Measurements from ENCODE around the gene NPHP4. TPM values are rescaled to one million over a fixed set of nuclear protein-coding genes. Genes with fewer than 3 reads are reported as not detected.

NPHP4 gene
- polyA plus RNA-seq, 3 donors from 2014 or later, result 0.59 to 1.4 (median 1.00) TPM

DNA sequence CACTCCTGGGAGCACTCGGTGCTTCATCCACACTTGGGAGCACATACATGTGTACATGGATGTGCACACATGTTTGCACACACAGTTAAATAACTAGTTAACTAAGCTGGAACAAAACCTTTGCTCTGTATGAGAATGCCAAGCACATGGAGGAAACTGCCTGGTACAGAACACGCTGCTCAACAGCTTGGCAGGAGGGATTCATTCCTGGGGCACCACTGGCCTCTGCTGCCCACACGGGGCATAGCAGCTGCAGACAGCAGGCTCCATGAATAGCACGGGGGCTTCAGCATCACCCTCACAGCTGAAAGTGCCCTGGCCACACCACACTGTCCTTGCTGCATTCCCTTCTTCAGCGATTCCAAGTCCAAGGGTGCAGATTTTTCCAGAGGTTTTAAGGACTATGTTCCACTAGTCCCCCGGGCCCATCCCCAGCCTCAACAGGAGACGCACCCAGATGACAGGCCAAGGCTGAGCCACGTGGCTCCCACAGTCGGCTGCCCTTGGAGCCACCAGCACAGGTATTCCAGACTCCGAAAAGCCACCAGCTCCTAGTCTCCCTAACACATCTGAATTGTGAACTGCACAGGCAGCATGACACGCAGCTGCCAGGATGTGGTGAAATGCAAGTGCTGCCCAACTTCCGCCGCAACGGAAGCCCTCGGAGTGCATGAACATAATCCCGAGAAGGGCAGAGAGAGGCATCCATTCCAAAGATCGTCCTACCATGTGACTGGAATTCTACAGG, 16.9 kb downstream of the NPHP4 start:
- peaks cover 0 to 8% of the 10 kb centered on the region in 2 donors for H3K4me1 Mint-ChIP-seq
- peak; percentile 25 to 43 (median 37) for DNase-seq
- H3K27me3 Mint-ChIP-seq (ENCODE audit: low read depth in 3 of 3), result peaks cover 8 to 21% (median 9%) of the 10 kb centered on the region in 3 donors
- H3K36me3 Mint-ChIP-seq, result peaks cover 0 to 5% (median 0%) of the 10 kb centered on the region in 3 donors
- peak overlapping the region in 3 of 5 donors; percentile 50 to 67 (median 53) for H3K4me3 Mint-ChIP-seq
- H3K27ac Mint-ChIP-seq, result peak overlapping the region in 1 of 6 donors; percentile 32
- H3K9me3 Mint-ChIP-seq, result no peaks in the 10 kb centered on the region

- H3K4me1 Mint-ChIP-seq, result peaks cover 0 to 5% of the 10 kb centered on the region in 2 donors
- no peak overlapping the region for H3K27ac Mint-ChIP-seq
- peaks cover 8 to 21% (median 9%) of the 10 kb centered on the region in 3 donors for H3K27me3 Mint-ChIP-seq (ENCODE audit: low read depth in 3 of 3)
- no peak overlapping the region for H3K4me3 Mint-ChIP-seq
- peaks cover 0 to 8% (median 0%) of the 10 kb centered on the region in 3 donors for H3K36me3 Mint-ChIP-seq
- DNase-seq, result no peak
- no peaks in the 10 kb centered on the region for H3K9me3 Mint-ChIP-seq
Measured at GRCh38 chr1:5974631-5975030, 17.6 kb downstream of the NPHP4 start.

DNA sequence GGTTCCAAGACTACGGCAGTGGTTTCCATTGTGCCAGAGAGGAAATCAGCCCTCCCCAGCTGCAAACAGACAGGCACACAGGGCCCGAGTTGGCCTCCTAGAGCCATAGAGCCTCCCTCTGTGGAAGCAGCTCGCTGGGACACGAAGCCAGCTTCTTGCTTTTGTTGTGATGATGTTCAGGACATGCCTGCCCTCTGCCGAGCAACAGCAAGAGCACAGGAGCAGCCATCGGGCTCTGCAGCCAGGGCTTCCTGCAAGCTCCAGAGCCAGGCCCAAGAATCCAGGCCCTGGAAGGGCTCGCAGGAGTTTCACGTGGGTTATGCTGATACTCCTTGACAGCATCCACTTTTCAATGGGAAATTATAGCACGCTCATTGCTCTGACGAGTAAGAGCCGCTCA, 18.5 kb downstream of the NPHP4 start:
- DNase-seq, result no peak
- peaks cover 8 to 19% (median 8%) of the 10 kb centered on the region in 3 donors for H3K27me3 Mint-ChIP-seq (ENCODE audit: low read depth in 3 of 3)
- H3K27ac Mint-ChIP-seq, result no peak overlapping the region
- peaks cover 0 to 5% of the 10 kb centered on the region in 2 donors for H3K4me1 Mint-ChIP-seq
- no peaks in the 10 kb centered on the region for H3K9me3 Mint-ChIP-seq
- no peak overlapping the region for H3K4me3 Mint-ChIP-seq
- peaks cover 0 to 12% (median 0%) of the 10 kb centered on the region in 3 donors for H3K36me3 Mint-ChIP-seq

DNA sequence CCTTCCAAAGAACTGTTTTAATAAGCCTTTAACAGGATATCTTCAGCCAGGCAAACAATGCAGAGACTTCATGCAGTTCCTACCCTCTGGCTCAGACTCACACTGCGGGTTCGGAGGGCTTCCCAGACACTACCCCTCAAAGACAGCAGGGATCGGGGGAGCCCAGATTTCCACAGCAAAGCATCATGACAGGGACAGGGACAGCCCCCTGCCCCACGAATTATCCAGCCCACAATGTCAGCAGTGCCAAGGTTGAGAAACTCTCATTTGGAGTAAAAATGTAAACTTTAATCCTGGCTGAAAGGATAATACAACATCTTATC, 20.1 kb downstream of the NPHP4 start:
- no peak overlapping the region for H3K4me3 Mint-ChIP-seq
- no peak overlapping the region for H3K27ac Mint-ChIP-seq
- peaks cover 0 to 12% (median 0%) of the 10 kb centered on the region in 3 donors for H3K36me3 Mint-ChIP-seq
- no peak for DNase-seq
- no peaks in the 10 kb centered on the region for H3K9me3 Mint-ChIP-seq
- peaks cover 0 to 9% (median 4%) of the 10 kb centered on the region in 3 donors for H3K27me3 Mint-ChIP-seq (ENCODE audit: low read depth in 3 of 3)
- H3K4me1 Mint-ChIP-seq, result no peaks in the 10 kb centered on the region

DNA sequence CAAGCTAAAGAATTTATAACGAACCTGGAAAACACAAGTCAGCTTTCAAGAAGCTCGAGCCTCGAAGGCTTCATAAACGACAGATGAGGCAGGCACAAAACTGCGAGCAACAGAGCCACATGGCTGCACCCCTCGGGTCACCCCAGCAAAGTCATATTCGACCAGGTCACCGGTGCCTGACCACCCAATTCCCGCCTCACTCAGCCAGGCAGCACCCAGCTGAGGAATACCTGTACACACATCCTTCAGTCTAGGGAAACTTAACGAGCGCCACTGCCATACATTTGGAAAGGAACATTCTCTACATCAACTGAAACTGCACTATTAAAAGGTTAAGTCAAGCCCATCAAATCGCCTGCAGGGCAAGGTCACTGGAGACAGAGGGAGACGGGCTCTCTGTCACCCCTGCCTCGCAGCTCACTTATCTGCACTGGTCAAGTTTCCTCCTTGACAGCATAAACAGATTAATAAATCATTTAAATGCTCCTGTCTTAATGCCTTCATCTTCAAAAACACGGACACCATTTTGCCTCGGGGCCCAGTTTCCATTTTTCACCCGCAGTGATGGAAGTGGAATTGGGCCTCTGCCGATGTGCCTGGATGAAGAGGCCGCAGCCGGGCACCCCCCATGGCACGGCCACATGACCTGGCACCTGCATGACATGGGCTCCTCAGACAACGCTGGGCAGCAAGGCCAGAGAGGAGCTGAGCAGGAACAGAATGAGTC, 20.6 kb downstream of the NPHP4 start:
- no peak for DNase-seq
- H3K36me3 Mint-ChIP-seq, result peaks cover 0 to 12% (median 0%) of the 10 kb centered on the region in 3 donors
- no peak overlapping the region for H3K4me3 Mint-ChIP-seq
- H3K27ac Mint-ChIP-seq, result no peak overlapping the region
- peaks cover 0 to 5% (median 0%) of the 10 kb centered on the region in 3 donors for H3K27me3 Mint-ChIP-seq (ENCODE audit: low read depth in 3 of 3)
- no peaks in the 10 kb centered on the region for H3K9me3 Mint-ChIP-seq
- H3K4me1 Mint-ChIP-seq, result no peaks in the 10 kb centered on the region

DNA sequence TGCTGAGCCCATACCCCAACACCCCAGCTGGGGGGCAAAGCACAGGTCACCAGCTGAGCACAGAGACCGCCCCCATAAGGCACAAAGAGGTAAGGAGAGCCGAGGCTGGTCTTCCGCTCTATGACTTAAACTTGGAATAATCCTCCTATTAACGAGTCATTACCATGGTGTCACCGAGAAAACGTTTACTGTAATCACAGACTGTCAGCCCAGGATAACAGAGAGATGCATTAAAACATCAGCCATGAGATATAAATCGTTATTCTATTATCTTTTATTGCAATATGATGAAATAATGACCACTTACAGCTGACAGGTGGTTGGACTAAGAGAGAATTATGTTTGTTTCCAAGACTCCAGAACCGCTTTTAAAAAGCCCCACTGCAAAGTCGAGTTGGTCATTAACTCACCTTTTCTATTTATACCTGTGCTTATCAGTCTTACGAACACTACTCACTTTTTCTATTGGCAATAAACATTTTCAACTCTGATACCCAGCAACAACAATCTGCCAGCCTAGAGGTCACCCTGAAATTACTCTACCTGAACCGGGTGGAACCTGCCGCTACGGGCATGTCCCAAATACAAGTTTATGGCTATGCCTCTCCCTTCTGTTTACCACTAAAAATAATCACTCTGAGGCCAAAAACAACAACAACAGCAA, 21.5 kb downstream of the NPHP4 start:
- Mint-ChIP-seq H3K4me1 (no peaks in the 10 kb centered on the region), H3K36me3 (peaks cover 0 to 12% (median 3%) of the 10 kb centered on the region in 3 donors), H3K9me3 (no peaks in the 10 kb centered on the region), H3K4me3 (no peak overlapping the region), H3K27ac (no peak overlapping the region), H3K27me3 (ENCODE audit: low read depth in 3 of 3) (peaks cover 0 to 4% (median under 1%) of the 10 kb centered on the region in 3 donors)
- DNase-seq, result no peak

GRCh38 chr1:5969168-5969567, 23.1 kb downstream of the NPHP4 start:
- Mint-ChIP-seq H3K27ac (no peak overlapping the region), H3K4me3 (no peak overlapping the region), H3K27me3 (ENCODE audit: low read depth in 3 of 3) (peaks cover 0 to 2% (median 0%) of the 10 kb centered on the region in 3 donors), H3K36me3 (peaks cover 0 to 12% (median 4%) of the 10 kb centered on the region in 3 donors), H3K9me3 (no peaks in the 10 kb centered on the region), H3K4me1 (no peaks in the 10 kb centered on the region)
- no peak for DNase-seq

DNA sequence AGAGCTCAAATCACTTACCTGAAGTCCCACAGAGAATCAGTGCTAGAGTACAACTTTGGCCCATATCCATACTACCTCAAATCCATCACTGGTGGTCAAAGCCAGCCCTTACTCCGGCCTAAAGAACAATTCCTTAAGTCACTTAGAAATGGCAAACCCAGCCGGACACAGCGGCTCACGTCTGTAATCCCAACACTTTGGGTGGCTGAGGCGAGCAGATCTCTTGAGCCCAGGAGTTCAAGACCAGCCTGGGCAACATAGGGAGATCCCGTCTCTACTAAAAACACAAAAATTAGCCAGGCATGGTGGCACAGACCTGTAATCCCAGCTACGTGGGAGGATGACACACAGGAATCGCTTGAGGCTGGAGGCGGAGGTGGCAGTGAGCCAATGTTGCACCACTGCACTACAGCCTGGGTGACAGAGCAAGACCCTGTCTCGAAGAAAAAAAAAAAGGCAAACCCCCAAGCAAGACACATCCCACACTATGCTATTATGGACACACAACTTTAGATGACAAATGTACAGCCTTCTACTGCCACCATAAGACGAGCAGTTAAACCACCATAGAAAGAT, 24.0 kb downstream of the NPHP4 start:
- Mint-ChIP-seq H3K4me3 (no peak overlapping the region), H3K4me1 (no peaks in the 10 kb centered on the region), H3K9me3 (no peaks in the 10 kb centered on the region), H3K36me3 (peaks cover 0 to 16% (median 4%) of the 10 kb centered on the region in 3 donors), H3K27me3 (ENCODE audit: low read depth in 3 of 3) (peaks cover 0 to 2% (median 0%) of the 10 kb centered on the region in 3 donors), H3K27ac (no peak overlapping the region)
- no peak for DNase-seq

DNA sequence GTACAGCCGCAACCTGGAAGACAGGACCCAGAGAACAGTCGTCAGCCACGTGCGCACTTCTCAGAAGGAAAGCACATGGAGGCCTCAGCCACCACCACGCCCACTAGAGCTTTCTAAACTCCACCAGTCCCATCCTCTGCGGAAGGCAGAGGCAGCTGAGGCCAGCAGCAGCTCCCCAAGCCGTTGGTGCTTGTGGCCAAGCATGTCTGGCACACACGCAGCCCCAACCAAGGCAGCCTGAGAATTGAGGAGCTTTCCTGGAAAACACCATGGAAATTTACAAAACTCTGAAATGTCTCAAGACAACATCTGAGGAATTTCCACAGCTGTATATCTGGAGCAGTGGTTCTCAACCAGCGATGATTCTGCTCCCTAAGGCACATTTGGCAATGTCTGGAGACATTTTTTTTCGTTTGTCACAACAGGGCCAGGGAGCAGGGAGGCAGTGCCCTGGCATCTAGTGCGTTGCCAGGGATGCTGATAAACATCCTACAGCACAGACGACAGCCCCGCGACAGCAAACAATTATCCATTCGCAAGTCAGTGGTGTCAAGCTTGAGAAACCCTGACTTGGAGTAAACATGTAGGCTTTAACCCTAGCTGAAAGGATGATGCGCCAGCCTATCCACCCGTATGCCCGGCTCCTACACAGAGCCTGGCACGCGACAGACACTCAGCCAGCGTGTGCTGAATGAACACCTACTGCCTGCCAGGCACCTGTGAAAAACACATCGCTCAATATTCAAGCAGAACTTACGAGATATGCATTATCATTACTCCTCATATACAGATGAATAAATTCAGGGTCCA, 24.7 kb downstream of the NPHP4 start:
- Mint-ChIP-seq H3K9me3 (no peaks in the 10 kb centered on the region), H3K4me3 (no peak overlapping the region), H3K27me3 (ENCODE audit: low read depth in 3 of 3) (peaks cover 0 to 2% (median 0%) of the 10 kb centered on the region in 3 donors), H3K4me1 (no peaks in the 10 kb centered on the region), H3K27ac (no peak overlapping the region), H3K36me3 (peaks cover 0 to 16% (median 4%) of the 10 kb centered on the region in 3 donors)
- no peak for DNase-seq

GRCh38 chr1:5966543-5967205, 25.6 kb downstream of the NPHP4 start:
- no peaks in the 10 kb centered on the region for H3K9me3 Mint-ChIP-seq
- H3K27ac Mint-ChIP-seq, result no peak overlapping the region
- H3K27me3 Mint-ChIP-seq (ENCODE audit: low read depth in 3 of 3), result peaks cover 0 to 2% (median 0%) of the 10 kb centered on the region in 3 donors

DNA sequence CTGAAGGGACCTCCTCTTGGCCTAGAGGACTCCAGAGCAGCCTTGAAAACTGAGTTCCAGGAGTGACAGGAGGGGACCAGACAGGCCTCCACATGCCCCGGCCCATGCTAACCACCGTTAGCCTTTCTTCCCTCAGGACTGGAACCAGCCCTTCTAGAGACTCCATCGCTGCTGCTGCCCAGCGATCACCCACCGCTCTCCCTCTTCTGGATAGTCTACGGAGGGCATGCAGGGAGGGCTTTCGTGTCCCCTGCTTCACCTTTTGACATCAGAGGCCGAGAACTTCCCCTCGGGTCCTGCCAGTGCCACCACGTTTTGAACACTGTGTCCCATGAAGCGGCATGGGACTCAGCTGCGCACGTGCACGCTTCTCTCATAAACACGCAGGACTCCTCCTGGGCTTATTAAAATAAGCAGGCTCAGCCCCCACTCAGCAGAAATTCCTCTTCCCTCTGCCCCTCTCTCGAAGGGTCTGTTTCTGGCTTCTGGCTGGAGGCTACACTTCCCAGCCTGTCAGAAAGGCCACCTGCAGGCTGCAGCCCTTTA, 26.6 kb downstream of the NPHP4 start:
- no peak overlapping the region for H3K27ac Mint-ChIP-seq
- H3K4me1 Mint-ChIP-seq, result no peaks in the 10 kb centered on the region
- peaks cover 0 to 21% (median 10%) of the 10 kb centered on the region in 3 donors for H3K36me3 Mint-ChIP-seq
- H3K27me3 Mint-ChIP-seq (ENCODE audit: low read depth in 3 of 3), result peaks cover 0 to 2% (median 0%) of the 10 kb centered on the region in 3 donors
- no peak for DNase-seq
- no peak overlapping the region for H3K4me3 Mint-ChIP-seq
- H3K9me3 Mint-ChIP-seq, result no peaks in the 10 kb centered on the region

More at GRCh38 chr1:5966543-5967205, 25.6 kb downstream of the NPHP4 start:
- Mint-ChIP-seq H3K4me1 (no peaks in the 10 kb centered on the region), H3K36me3 (peaks cover 0 to 18% (median 4%) of the 10 kb centered on the region in 3 donors), H3K4me3 (no peak overlapping the region)
- no peak for DNase-seq

DNA sequence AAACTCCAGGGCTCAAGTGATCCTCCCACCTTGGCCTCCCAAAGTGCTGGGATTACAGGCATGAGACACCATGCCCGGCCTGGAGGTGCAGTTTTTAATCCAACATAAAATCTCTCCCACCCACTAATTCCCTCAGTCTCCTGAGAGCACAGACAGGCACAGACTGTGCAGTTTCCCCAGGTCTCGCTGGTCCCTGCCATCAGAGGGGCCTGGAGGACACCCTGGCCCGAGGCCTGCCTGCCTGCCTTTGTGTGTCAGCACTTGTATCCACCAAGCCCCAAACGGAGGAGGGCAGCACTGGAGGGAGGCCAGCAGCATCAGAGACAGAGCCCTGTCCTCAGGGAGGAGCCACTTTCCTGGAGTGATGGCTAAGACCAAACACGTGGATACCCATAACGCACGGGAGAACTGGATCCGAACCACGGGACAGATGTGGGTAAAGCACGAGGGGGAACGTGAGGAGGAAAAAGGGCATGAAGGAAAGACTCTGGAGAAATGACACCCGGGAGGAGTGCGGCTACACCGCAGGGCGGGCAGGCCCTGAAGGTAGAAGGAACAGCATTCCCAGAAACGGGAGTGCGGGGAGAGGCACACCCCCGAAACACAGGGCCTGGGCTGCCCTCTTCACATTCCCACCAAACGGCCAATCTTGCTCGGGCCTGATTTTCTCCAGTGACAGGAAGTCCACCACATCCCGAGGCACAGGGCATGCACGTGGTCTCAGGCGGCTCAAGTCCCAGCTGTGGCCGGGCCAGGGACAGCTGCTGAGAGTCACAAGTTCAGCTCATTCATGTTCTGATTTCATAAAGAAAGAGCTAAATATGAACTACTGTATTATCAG, 29.7 kb downstream of the NPHP4 start:
- Mint-ChIP-seq H3K27me3 (ENCODE audit: low read depth in 3 of 3) (peaks cover 0 to 2% (median 0%) of the 10 kb centered on the region in 3 donors), H3K4me3 (no peak overlapping the region), H3K9me3 (no peaks in the 10 kb centered on the region), H3K4me1 (no peaks in the 10 kb centered on the region), H3K36me3 (peaks cover 6 to 23% (median 14%) of the 10 kb centered on the region in 3 donors), H3K27ac (no peak overlapping the region)
- DNase-seq, result no peak

Data from immature natural killer cell (primary cell).